Measurements from ENCODE around the gene CPXCR1.
"Not testable (repeated sequence)": the region's sequence is repeated elsewhere in the genome, so short reads cannot be mapped to it uniquely, and the experiment has no call there.

CPXCR1 gene

GRCh38 chrX:88746925-88747324, at the start of gene CPXCR1:
CPXCR1 (plus strand) TSS chrX:88747225; CDS start chrX:88753415, 6,190 bp downstream.
- DNase-seq (ENCODE audit: low spot score), result no peak

DNA sequence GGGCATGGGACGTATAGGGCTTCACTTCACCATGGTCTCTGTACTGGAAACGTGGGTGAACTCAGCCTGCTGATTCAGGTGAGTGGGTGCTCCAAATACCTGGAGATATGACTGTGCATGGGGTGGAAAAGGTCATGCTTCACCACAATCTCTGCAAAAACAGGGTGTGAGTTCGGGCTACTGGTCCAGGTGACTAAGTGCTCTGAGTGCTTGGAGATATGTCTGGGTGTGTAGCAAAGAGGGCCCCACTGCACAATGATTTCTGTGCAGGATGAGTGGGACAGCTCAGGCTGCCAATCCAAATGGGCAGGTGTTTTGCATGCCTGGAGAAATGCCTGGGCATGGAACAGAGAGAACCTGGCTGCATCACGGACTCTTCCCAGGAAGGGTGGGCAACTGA, 11.2 kb upstream of the CPXCR1 start:
- no peak for DNase-seq (ENCODE audit: low spot score)

- DNase-seq (ENCODE audit: low spot score), result not testable (repeated sequence)
Measured at GRCh38 chrX:88746215-88746614, 810 bp upstream of the CPXCR1 start.

DNA sequence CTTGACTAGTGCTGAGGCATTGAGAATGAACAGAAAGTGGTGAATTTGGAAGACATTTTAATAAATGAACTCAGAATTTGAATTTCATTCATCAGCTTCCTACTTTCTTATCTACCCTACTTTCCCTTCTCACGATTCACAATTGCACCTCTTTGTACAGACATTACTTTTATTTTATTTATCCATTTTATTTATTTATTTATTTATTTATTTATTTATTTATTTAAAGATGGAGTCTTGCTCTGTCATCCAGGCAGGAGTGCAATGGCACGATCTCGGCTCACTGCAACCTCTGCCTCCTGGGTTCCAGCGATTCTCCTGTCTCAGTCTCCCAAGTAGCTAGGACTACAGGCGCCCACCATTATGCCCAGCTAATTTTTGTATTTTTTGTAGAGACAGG, 5.3 kb downstream of the CPXCR1 start:
- not testable (repeated sequence) for DNase-seq (ENCODE audit: low spot score)

DNA sequence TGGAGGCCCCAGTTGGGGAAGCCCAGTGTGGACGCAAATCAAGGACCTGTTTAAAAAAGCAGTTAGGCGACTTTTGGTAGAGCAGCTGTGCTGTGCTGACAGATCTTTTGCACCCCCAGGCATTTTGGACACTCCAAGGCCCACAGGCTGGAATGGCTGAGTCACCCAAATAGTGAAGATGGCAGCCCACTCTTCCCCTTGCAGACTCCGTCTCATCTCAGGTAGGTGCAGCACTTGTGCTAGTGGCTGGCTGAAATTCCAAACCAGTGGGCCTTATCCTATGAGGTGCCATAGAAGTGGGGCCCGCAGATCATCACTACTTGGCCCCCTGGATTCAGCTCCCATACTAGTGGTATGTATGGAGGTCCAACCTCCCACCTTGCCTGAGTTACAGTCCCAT, 42.8 kb downstream of the CPXCR1 start:
- DNase-seq (ENCODE audit: low spot score), result no peak

All from GM03348 (cell line).